Neural progenitor cell (in vitro differentiated cells): ENCODE results near the gene TNFSF12. TPM values are rescaled to one million over a fixed set of nuclear protein-coding genes. Genes with fewer than 3 reads are reported as not detected.

Experiments used
- DNase-seq: peaks from one replicate; pipeline ENCODE4 v3.0.0-alpha.2; 2016; ENCODE audit warnings: low spot score
- H2AFZ ChIP-seq: fragments of 200-600 bp; sonication (generic); replicated peaks from 2 replicates; pipeline ENCODE4 v1.6.1; 2016; ENCODE audit warnings: antibody characterized with exemption
- H3F3A ChIP-seq: fragments of 200-600 bp; sonication (generic); 2 replicates; pipeline ENCODE4 v1.6.1; 2016; ENCODE audit warnings: antibody characterized with exemption, low read depth
- H3K27ac ChIP-seq: fragments of 200-600 bp; sonication (generic); 2 replicates; pipeline ENCODE4 v1.5.1; 2016; ENCODE audit warnings: mild to moderate bottlenecking
- H3K27me3 ChIP-seq: fragments of 200-600 bp; sonication (generic); 2 replicates; pipeline ENCODE4 v1.6.1; 2016; ENCODE audit warnings: mild to moderate bottlenecking, moderate library complexity
- H3K36me3 ChIP-seq: fragments of 200-600 bp; sonication (generic); 2 replicates; pipeline ENCODE4 v1.5.1; 2016
- H3K4me1 ChIP-seq: fragments of 200-600 bp; sonication (generic); 2 replicates; pipeline ENCODE4 v1.6.1; 2016; ENCODE audit warnings: mixed run types
- H3K4me2 ChIP-seq: fragments of 200-600 bp; sonication (generic); 2 replicates; pipeline ENCODE4 v1.6.1; 2016
- H3K4me3 ChIP-seq: fragments of 200-600 bp; sonication (generic); 2 replicates; pipeline ENCODE4 v1.5.1; 2016
- H3K79me2 ChIP-seq: fragments of 200-600 bp; sonication (generic); 2 replicates; pipeline ENCODE4 v1.6.1; 2016; ENCODE audit warnings: low read depth
- H3K9ac ChIP-seq: fragments of 200-600 bp; sonication (generic); 2 replicates; pipeline ENCODE4 v1.6.1; 2016
- H3K9me3 ChIP-seq: fragments of 200-600 bp; sonication (generic); 2 replicates; pipeline ENCODE4 v1.5.1; 2016; ENCODE audit warnings: low read depth
- H4K20me1 ChIP-seq: fragments of 200-600 bp; sonication (generic); 2 replicates; pipeline ENCODE4 v1.6.1; 2016; ENCODE audit warnings: low read depth
- H3K27ac Mint-ChIP-seq: 3 replicates; pipeline ENCODE4 v1.8.0; 2021; ENCODE audit warnings: mixed read lengths
- H3K27me3 Mint-ChIP-seq: 2 replicates; pipeline ENCODE4 v1.8.0; 2022; ENCODE audit warnings: low read depth, mild to moderate bottlenecking, inconsistent platforms, moderate library complexity, mixed read lengths; ENCODE audit not compliant: insufficient read depth
- H3K36me3 Mint-ChIP-seq: 3 replicates; pipeline ENCODE4 v1.8.0; 2021; ENCODE audit warnings: mixed read lengths
- H3K4me1 Mint-ChIP-seq: 3 replicates; pipeline ENCODE4 v1.8.0; 2021; ENCODE audit warnings: mixed read lengths
- H3K4me3 Mint-ChIP-seq: 3 replicates; pipeline ENCODE4 v1.8.0; 2021; ENCODE audit warnings: mild to moderate bottlenecking, moderate library complexity, mixed read lengths
- H3K9me3 Mint-ChIP-seq: 3 replicates; pipeline ENCODE4 v1.8.0; 2020; ENCODE audit warnings: mixed read lengths
- CTCF ChIP-seq: fragments of 200-600 bp; sonication (generic); IDR thresholded peaks from 2 replicates; pipeline ENCODE4 v1.5.1; 2017; ENCODE audit warnings: antibody characterized with exemption, mild to moderate bottlenecking
- EZH2 ChIP-seq: fragments of 200-600 bp; sonication (generic); IDR thresholded peaks from 2 replicates; pipeline ENCODE4 v1.6.1; 2017; ENCODE audit warnings: antibody characterized with exemption, mild to moderate bottlenecking, moderate library complexity
- EZH2phosphoT487 ChIP-seq: fragments of 200-600 bp; sonication (generic); IDR thresholded peaks from 2 replicates; pipeline ENCODE4 v1.6.1; 2017; ENCODE audit warnings: antibody characterized with exemption
- total RNA-seq: library from RNA; depleted of rRNA; stranded (reverse); fragments of >200 nt; gene quantifications from 2 replicates; pipeline ENCODE4 v1.2.3, GENCODE V29; 2015; ENCODE audit warnings: low replicate concordance

TNFSF12 gene
- total RNA-seq = 0.75 and 2.4 TPM in 2 replicates

- Mint-ChIP-seq H3K36me3 (no peaks in the 10 kb centered on the region), H3K27me3 (peaks cover 21% of the 10 kb centered on the region), H3K4me3 (peak within 1 kb of the TSS; percentile 81), H3K9me3 (no peaks in the 10 kb centered on the region), H3K27ac (no peak within 1 kb of the TSS), H3K4me1 (peaks cover 9% of the 10 kb centered on the region)
- peaks cover 3% of the 10 kb centered on the region for H3K4me1 ChIP-seq
- peaks cover 20% of the 10 kb centered on the region for H3F3A ChIP-seq
- no peak within 1 kb of the TSS for H3K27ac ChIP-seq
- TF ChIP-seq CTCF (no peak), EZH2phosphoT487 (no peak), EZH2 (peak; percentile 20)
- no peak within 1 kb of the TSS for H3K9ac ChIP-seq
- H4K20me1 ChIP-seq = no peaks in the 10 kb centered on the region
- peaks cover 26% of the 10 kb centered on the region for H3K27me3 ChIP-seq
- DNase-seq = peak; percentile 61
- peak within 1 kb of the TSS; percentile 87 for H3K4me2 ChIP-seq
- H3K4me3 ChIP-seq = peak within 1 kb of the TSS; percentile 65
- H3K9me3 ChIP-seq = no peaks in the 10 kb centered on the region
- no peaks in the 10 kb centered on the region for H3K36me3 ChIP-seq
- peak within 1 kb of the TSS; percentile 95 for H2AFZ ChIP-seq
- no peaks in the 10 kb centered on the region for H3K79me2 ChIP-seq
These were observed at the start of gene TNFSF12 for GRCh38 chr17:7548585-7549400. Gene TNFSF12 (plus strand): TSS chr17:7549058. CDS start chr17:7549154, 96 bp downstream.

- H3K4me1 Mint-ChIP-seq = no peaks in the 10 kb centered on the region
- H3K9me3 Mint-ChIP-seq = no peaks in the 10 kb centered on the region
- H3K36me3 Mint-ChIP-seq = peaks cover 58% of the 10 kb centered on the region
These were observed 49.7 kb upstream of the TNFSF12 start for GRCh38 chr17:7499161-7499560.

GRCh38 chr17:7501729-7502128 is 47.1 kb upstream of the TNFSF12 start:
- H3K36me3 ChIP-seq = peaks cover 18% of the 10 kb centered on the region
- H3K36me3 Mint-ChIP-seq = peaks cover 58% of the 10 kb centered on the region
- TF ChIP-seq EZH2 = no peak
- no peak for TF ChIP-seq EZH2phosphoT487
- no peak for TF ChIP-seq CTCF

More at GRCh38 chr17:7499161-7499560, 49.7 kb upstream of the TNFSF12 start:
- Mint-ChIP-seq H3K27me3 (peaks cover 5% of the 10 kb centered on the region), H3K27ac (peak overlapping the region; percentile 79), H3K4me3 (peak overlapping the region; percentile 69)
- Histone ChIP-seq H3K79me2 (peaks cover 19% of the 10 kb centered on the region), H3K27me3 (no peaks in the 10 kb centered on the region), H3F3A (peaks cover 5% of the 10 kb centered on the region), H3K36me3 (no peaks in the 10 kb centered on the region), H2AFZ (no peak overlapping the region), H3K27ac (no peak overlapping the region), H3K4me1 (no peaks in the 10 kb centered on the region), H3K4me3 (no peak overlapping the region), H3K9ac (no peak overlapping the region), H4K20me1 (peaks cover 34% of the 10 kb centered on the region), H3K4me2 (no peak overlapping the region), H3K9me3 (no peaks in the 10 kb centered on the region)
- no peak for TF ChIP-seq EZH2
- TF ChIP-seq EZH2phosphoT487 = no peak
- no peak for TF ChIP-seq CTCF
- no peak for DNase-seq

More at GRCh38 chr17:7501729-7502128, 47.1 kb upstream of the TNFSF12 start:
- Histone ChIP-seq H4K20me1 (peaks cover 11% of the 10 kb centered on the region), H2AFZ (no peak overlapping the region), H3K9ac (no peak overlapping the region), H3K4me3 (no peak overlapping the region), H3F3A (peaks cover 10% of the 10 kb centered on the region), H3K27me3 (no peaks in the 10 kb centered on the region), H3K9me3 (no peaks in the 10 kb centered on the region), H3K4me2 (no peak overlapping the region), H3K4me1 (no peaks in the 10 kb centered on the region), H3K79me2 (no peaks in the 10 kb centered on the region), H3K27ac (no peak overlapping the region)
- Mint-ChIP-seq H3K9me3 (no peaks in the 10 kb centered on the region), H3K27me3 (peaks cover 4% of the 10 kb centered on the region), H3K4me3 (no peak overlapping the region), H3K27ac (no peak overlapping the region), H3K4me1 (no peaks in the 10 kb centered on the region)
- no peak for DNase-seq
